T-helper 17 cell (primary cell): ENCODE data around the gene OSBPL1A. TPM values are rescaled to one million over a fixed set of nuclear protein-coding genes. Genes with fewer than 3 reads are reported as not detected.

Experiments used
- ATAC-seq: fragments of 150-1000 bp; cut with Tn5 transposase; 2 replicates; pipeline ENCODE4 v1.10.0; 2021; ENCODE audit warnings: mild to moderate bottlenecking, moderate library complexity
- DNase-seq, 3 donors: peaks; one replicate each; pipeline versions ENCODE4 v3.0.0 to v3.0.0-alpha.2; 2020 to 2021
- H3K9me3 ChIP-seq: one replicate; pipeline ENCODE4 v1.7.0; 2013; ENCODE audit warnings: low read length, mild to moderate bottlenecking; ENCODE audit not compliant: control insufficient read depth, poor library complexity, severe bottlenecking
- H3K27ac Mint-ChIP-seq: one replicate; pipeline ENCODE4 v1.8.0; 2022; ENCODE audit warnings: mild to moderate bottlenecking, moderate library complexity, mixed read lengths
- H3K27me3 Mint-ChIP-seq: one replicate; pipeline ENCODE4 v1.8.0; 2022; ENCODE audit warnings: mixed read lengths
- H3K36me3 Mint-ChIP-seq: one replicate; pipeline ENCODE4 v1.8.0; 2022; ENCODE audit warnings: low read depth, mixed read lengths
- H3K4me1 Mint-ChIP-seq: one replicate; pipeline ENCODE4 v1.8.0; 2022; ENCODE audit warnings: mild to moderate bottlenecking, mixed read lengths
- H3K4me3 Mint-ChIP-seq: one replicate; pipeline ENCODE4 v1.8.0; 2022; ENCODE audit warnings: mild to moderate bottlenecking, moderate library complexity, mixed read lengths
- total RNA-seq, 4 donors: library from RNA in 2 of 4; stranded (reverse) in 2 of 4; gene quantifications; one replicate each; pipeline ENCODE4 v1.2.3 and lab custom pipeline; 2022 to 2026

The OSBPL1A gene
- total RNA-seq, 2 donors from 2014 or later, result 6.8 to 7.1 TPM

DNA sequence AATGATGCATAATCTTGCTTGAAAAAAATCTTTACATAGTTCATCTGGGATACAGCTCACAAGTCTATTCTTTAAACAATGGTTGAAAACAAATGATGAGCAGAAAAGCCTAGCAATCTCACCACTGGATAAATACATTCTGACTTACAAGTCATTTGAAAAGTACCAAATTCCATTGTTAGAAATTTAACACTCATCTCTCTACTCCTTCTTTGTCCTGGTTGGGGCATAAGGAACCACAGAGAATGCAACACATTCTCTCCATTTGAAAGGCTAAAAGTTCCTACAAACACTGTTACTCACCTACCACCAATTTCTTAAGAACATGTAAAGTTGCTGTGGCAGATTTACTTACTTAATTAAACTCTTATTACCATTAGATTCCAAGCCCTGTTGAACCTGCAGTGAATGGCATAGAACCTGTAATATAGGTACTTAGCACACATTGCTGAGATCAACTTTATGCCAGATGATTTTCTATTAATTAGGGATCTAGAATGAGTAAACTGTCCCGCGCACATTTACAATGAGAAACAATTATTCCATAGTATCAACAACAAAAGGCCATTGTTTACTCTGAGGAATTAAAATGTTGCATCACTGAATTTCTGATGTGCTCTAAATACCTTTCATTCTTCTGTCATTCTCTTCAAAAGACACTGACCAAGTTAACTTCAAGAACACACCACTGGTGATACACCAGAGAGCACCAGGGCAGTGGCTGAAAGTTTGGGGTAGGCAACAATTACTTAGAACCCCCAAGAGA, 189.2 kb downstream of the OSBPL1A start:
- Mint-ChIP-seq H3K27ac (no peak overlapping the region), H3K4me3 (no peak overlapping the region), H3K4me1 (no peaks in the 10 kb centered on the region), H3K36me3 (no peaks in the 10 kb centered on the region), H3K27me3 (no peaks in the 10 kb centered on the region)
- DNase-seq (no peak), ATAC-seq (no peak)
- no peaks in the 10 kb centered on the region for H3K9me3 ChIP-seq

- ATAC-seq (no peak), DNase-seq (no peak)
- no peak overlapping the region for H3K4me3 Mint-ChIP-seq
- no peaks in the 10 kb centered on the region for H3K9me3 ChIP-seq
- H3K36me3 Mint-ChIP-seq, result no peaks in the 10 kb centered on the region
- H3K27me3 Mint-ChIP-seq, result no peaks in the 10 kb centered on the region
- H3K27ac Mint-ChIP-seq, result no peak overlapping the region
- H3K4me1 Mint-ChIP-seq, result no peaks in the 10 kb centered on the region
These were observed 192.7 kb downstream of the OSBPL1A start for GRCh38 chr18:24204904-24205303.

- H3K4me3 Mint-ChIP-seq, result no peak overlapping the region
- H3K36me3 Mint-ChIP-seq, result no peaks in the 10 kb centered on the region
- no peaks in the 10 kb centered on the region for H3K9me3 ChIP-seq
- no peak overlapping the region for H3K27ac Mint-ChIP-seq
- H3K27me3 Mint-ChIP-seq, result no peaks in the 10 kb centered on the region
- no peaks in the 10 kb centered on the region for H3K4me1 Mint-ChIP-seq
- DNase-seq (no peak), ATAC-seq (no peak)
These were observed 195.6 kb downstream of the OSBPL1A start for GRCh38 chr18:24201699-24202687.

GRCh38 chr18:24200494-24201290, 196.9 kb downstream of the OSBPL1A start:
- no peak overlapping the region for H3K27ac Mint-ChIP-seq
- H3K4me1 Mint-ChIP-seq, result no peaks in the 10 kb centered on the region
- H3K4me3 Mint-ChIP-seq, result no peak overlapping the region
- ATAC-seq (no peak), DNase-seq (no peak)
- H3K9me3 ChIP-seq, result no peaks in the 10 kb centered on the region
- no peaks in the 10 kb centered on the region for H3K36me3 Mint-ChIP-seq
- H3K27me3 Mint-ChIP-seq, result no peaks in the 10 kb centered on the region

DNA sequence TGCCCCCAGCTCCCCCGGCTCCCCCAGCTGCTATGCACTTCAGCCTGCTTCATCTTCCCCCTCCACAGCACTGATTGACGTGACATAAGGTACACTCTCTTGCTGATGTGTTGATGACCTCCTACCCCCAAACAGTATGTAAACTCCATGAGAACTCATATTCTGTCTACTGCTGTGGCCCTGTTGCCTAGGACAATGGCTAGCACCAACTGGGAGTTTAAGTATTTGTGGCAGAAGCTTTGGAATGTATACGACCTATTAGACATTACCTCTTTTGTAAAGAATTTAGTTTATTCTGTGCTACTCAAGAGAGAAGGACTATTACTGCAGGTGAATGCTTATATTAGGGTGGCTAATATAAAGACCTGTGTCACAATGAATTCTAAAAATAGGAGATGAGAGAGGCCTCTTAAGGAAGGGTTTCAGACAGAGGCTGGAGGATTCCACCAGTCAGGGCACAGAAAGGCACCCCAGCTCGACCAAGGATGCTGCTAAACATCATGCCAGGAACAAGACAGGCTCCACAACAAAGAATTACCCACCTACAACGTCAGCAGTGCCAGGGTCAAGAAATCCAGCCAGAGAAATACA, 198.2 kb downstream of the OSBPL1A start:
- DNase-seq, result no peak
- no peak overlapping the region for H3K27ac Mint-ChIP-seq
- H3K9me3 ChIP-seq, result no peaks in the 10 kb centered on the region
- no peak for ATAC-seq
- H3K4me1 Mint-ChIP-seq, result no peaks in the 10 kb centered on the region
- H3K27me3 Mint-ChIP-seq, result no peaks in the 10 kb centered on the region
- no peaks in the 10 kb centered on the region for H3K36me3 Mint-ChIP-seq
- no peak overlapping the region for H3K4me3 Mint-ChIP-seq

GRCh38 chr18:24198461-24198860, 199.2 kb downstream of the OSBPL1A start:
- no peak for DNase-seq
- Mint-ChIP-seq H3K27ac (no peak overlapping the region), H3K27me3 (peaks cover 4% of the 10 kb centered on the region), H3K36me3 (no peaks in the 10 kb centered on the region), H3K4me1 (no peaks in the 10 kb centered on the region), H3K4me3 (no peak overlapping the region)
- no peak for ATAC-seq
- no peaks in the 10 kb centered on the region for H3K9me3 ChIP-seq

DNA sequence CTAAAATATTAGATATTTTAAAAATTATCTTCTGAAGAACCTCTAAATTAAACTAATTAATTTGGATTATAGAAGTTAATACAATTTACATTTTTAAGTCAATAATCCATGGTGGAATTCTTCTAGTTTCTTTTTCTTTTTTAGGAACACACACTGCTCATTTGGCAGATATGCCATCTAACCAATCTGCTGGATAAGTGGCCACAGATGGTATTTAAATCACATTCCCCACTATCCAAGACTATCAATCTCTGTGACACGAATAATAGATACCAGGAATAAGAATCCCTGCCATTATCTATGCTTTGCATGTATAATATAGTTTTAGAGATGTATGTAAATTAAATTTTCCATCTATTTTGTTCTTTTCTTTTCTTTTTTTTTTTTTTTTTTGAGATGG, 200.2 kb downstream of the OSBPL1A start:
- ATAC-seq, result no peak
- Mint-ChIP-seq H3K27me3 (peaks cover 11% of the 10 kb centered on the region), H3K4me1 (no peaks in the 10 kb centered on the region), H3K27ac (no peak overlapping the region), H3K4me3 (no peak overlapping the region), H3K36me3 (peaks cover 1% of the 10 kb centered on the region)
- no peak for DNase-seq
- no peaks in the 10 kb centered on the region for H3K9me3 ChIP-seq

DNA sequence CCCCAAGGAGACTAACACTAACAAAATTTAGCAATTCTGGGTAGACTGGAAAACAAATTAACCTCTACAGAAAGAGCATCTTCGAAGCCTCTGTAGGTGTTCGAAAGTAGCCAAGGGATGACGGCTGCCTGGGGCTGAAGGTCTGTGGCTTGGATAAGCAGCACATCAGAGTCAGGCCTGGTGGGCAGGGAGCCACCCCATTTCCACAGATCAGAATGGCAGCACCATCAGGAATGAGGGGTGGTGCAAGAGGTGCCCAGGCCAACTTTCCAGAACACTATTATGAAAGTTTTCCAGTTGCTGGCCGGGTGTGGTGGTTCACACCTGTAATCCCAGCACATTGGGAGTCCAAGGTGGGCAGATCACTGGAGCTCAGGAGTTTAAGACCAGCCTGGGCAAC, 200.9 kb downstream of the OSBPL1A start:
- ATAC-seq, result no peak
- no peak for DNase-seq
- H3K4me1 Mint-ChIP-seq, result no peaks in the 10 kb centered on the region
- no peaks in the 10 kb centered on the region for H3K9me3 ChIP-seq
- H3K4me3 Mint-ChIP-seq, result no peak overlapping the region
- no peak overlapping the region for H3K27ac Mint-ChIP-seq
- H3K27me3 Mint-ChIP-seq, result peaks cover 17% of the 10 kb centered on the region
- peaks cover 2% of the 10 kb centered on the region for H3K36me3 Mint-ChIP-seq

- no peak for DNase-seq
- Mint-ChIP-seq H3K4me1 (no peaks in the 10 kb centered on the region), H3K27ac (no peak overlapping the region), H3K36me3 (peaks cover 4% of the 10 kb centered on the region), H3K4me3 (no peak overlapping the region), H3K27me3 (peaks cover 17% of the 10 kb centered on the region)
- no peak for ATAC-seq
- H3K9me3 ChIP-seq, result no peaks in the 10 kb centered on the region
These were observed 202.1 kb downstream of the OSBPL1A start for GRCh38 chr18:24195296-24196053.

DNA sequence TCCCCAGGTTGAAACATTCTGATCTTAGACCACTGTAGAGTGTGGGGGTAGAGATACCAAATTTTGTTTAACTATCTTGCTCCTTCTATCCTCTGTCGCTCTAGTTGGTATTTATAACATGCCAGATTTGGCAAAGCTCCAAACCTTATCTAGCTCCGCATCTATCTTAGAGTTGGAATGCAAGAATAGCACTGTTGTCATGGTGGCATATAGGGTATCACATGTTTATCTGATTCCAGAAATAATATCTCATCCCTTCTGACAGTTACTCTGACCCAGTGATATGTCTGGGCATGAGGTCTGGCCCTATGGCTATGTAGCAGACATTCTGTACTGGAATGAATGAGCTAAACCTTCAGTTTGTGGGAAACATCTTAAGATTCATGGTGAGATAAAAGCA, 207.0 kb downstream of the OSBPL1A start:
- DNase-seq (no peak), ATAC-seq (no peak)
- Mint-ChIP-seq H3K27me3 (peaks cover 17% of the 10 kb centered on the region), H3K4me3 (no peak overlapping the region), H3K4me1 (peaks cover 4% of the 10 kb centered on the region), H3K36me3 (peaks cover 4% of the 10 kb centered on the region), H3K27ac (no peak overlapping the region)
- H3K9me3 ChIP-seq, result no peaks in the 10 kb centered on the region

DNA sequence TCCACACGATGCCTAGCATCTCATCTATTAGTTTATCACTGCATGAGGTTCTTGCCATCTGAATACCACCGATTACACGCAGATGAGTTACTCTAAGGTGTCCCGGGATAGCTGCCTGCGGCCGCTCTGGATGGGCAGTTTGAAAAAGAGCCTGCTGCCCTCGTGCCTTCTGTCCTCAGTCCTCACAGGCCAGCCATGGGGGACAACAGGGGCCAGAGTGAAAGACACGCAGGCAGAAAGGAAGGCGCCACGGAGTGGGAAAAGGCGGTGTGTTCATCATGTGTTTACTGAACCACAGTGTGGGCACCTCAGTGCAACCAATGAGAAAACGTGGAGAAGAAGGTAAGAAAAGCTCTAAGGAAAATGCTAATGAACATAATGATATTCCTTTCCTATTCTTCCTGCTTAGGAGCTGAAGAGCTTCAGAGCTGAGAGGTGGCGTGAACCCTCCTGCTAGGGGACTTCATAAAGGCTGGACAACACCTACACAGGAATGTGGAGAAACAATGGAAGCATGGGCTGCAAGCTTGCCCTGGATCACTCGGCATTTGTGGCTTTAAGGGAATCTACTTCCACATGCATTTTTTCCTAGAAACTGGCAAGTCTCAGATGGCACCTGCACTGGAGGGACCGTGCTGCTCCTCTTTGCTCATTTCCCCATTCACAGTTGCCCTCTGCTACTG, 207.8 kb downstream of the OSBPL1A start:
- Mint-ChIP-seq H3K27me3 (peaks cover 17% of the 10 kb centered on the region), H3K4me1 (peaks cover 4% of the 10 kb centered on the region), H3K36me3 (peaks cover 4% of the 10 kb centered on the region), H3K4me3 (no peak overlapping the region), H3K27ac (no peak overlapping the region)
- DNase-seq, result no peak
- no peak for ATAC-seq
- H3K9me3 ChIP-seq, result no peaks in the 10 kb centered on the region
